Brain pericyte (primary cell): Measurements from ENCODE around the gene GLUL.
A peak's percentile ranks its signal among the peaks of the same experiment; 100 is the strongest.

Source experiments
- DNase-seq: peaks from one replicate; pipeline ENCODE4 v3.0.0-alpha.2; 2012; ENCODE audit warnings: low read depth, low spot score

Gene GLUL

GRCh38 chr1:182391362-182392049 lies at the start of gene GLUL:
Gene GLUL (minus strand): TSS chr1:182391790. CDS start chr1:182388737, 3,053 bp downstream.
- peak; percentile 69 for DNase-seq

GRCh38 chr1:182438326-182438725 lies 46.7 kb upstream of the GLUL start:
- no peak for DNase-seq

GRCh38 chr1:182433580-182433979 lies 42.0 kb upstream of the GLUL start:
- DNase-seq: no peak

- no peak for DNase-seq
Observed at GRCh38 chr1:182431278-182431677, 39.7 kb upstream of the GLUL start.

- DNase-seq: no peak
Observed at GRCh38 chr1:182430263-182431068, 38.9 kb upstream of the GLUL start.

GRCh38 chr1:182428043-182428442 lies 36.5 kb upstream of the GLUL start:
- no peak for DNase-seq

GRCh38 chr1:182426442-182427430 lies 35.1 kb upstream of the GLUL start:
- DNase-seq: no peak

GRCh38 chr1:182415789-182416188 lies 24.2 kb upstream of the GLUL start:
- no peak for DNase-seq

GRCh38 chr1:182413969-182414368 lies 22.4 kb upstream of the GLUL start:
- no peak for DNase-seq

GRCh38 chr1:182413486-182413885 lies 21.9 kb upstream of the GLUL start:
- no peak for DNase-seq

- no peak for DNase-seq
Observed at GRCh38 chr1:182410620-182411273, 19.2 kb upstream of the GLUL start.

- DNase-seq: no peak
Observed at GRCh38 chr1:182410138-182410537, 18.5 kb upstream of the GLUL start.

- no peak for DNase-seq
Observed at GRCh38 chr1:182408435-182409075, 17.0 kb upstream of the GLUL start.

- DNase-seq: no peak
Observed at GRCh38 chr1:182407724-182408123, 16.1 kb upstream of the GLUL start.

GRCh38 chr1:182406012-182406411 lies 14.4 kb upstream of the GLUL start:
- DNase-seq: no peak

- no peak for DNase-seq
Observed at GRCh38 chr1:182405578-182405977, 14.0 kb upstream of the GLUL start.

GRCh38 chr1:182404781-182405180 lies 13.2 kb upstream of the GLUL start:
- no peak for DNase-seq

GRCh38 chr1:182400567-182400966 lies 9.0 kb upstream of the GLUL start, which contains the start of gene TEDDM1:
Gene TEDDM1 (minus strand): TSS chr1:182400667. CDS start chr1:182400485, 182 bp downstream.
- DNase-seq: no peak

- DNase-seq: no peak
Observed at GRCh38 chr1:182397653-182398393, 6.2 kb upstream of the GLUL start.

- DNase-seq: no peak
Observed at GRCh38 chr1:182395906-182396305, 4.3 kb upstream of the GLUL start.
